CD4-positive, alpha-beta T cell treated with Interleukin-21 for 1 hour (primary cell): ENCODE measurements around the gene GHRL.
A peak's percentile ranks its signal among the peaks of the same experiment; 100 is the strongest.
"Not testable (repeated sequence)": the region's sequence is repeated elsewhere in the genome, so short reads cannot be mapped to it uniquely, and the experiment has no call there.

Experiments
- DNase-seq: peaks from one replicate; pipeline ENCODE4 v3.0.0-alpha.2; 2020

The GHRL gene

GRCh38 chr3:10322352-10322710 is 29.6 kb upstream of the GHRL start:
- peak; percentile 45 for DNase-seq

- DNase-seq: no peak
These were observed 29.0 kb upstream of the GHRL start for GRCh38 chr3:10321630-10322351.

- DNase-seq: no peak
These were observed 27.6 kb upstream of the GHRL start for GRCh38 chr3:10320320-10320677.

- peak; percentile 15 for DNase-seq
These were observed 27.1 kb upstream of the GHRL start for GRCh38 chr3:10319804-10320203.

- no peak for DNase-seq
These were observed 26.5 kb upstream of the GHRL start for GRCh38 chr3:10319251-10319650.

- no peak for DNase-seq
These were observed 25.2 kb upstream of the GHRL start for GRCh38 chr3:10317961-10318350.

GRCh38 chr3:10317311-10317960 is 24.7 kb upstream of the GHRL start:
- no peak for DNase-seq

- DNase-seq: no peak
These were observed 23.1 kb upstream of the GHRL start for GRCh38 chr3:10315771-10316344.

GRCh38 chr3:10315101-10315500 is 22.4 kb upstream of the GHRL start:
- no peak for DNase-seq

- no peak for DNase-seq
These were observed 20.1 kb upstream of the GHRL start for GRCh38 chr3:10312861-10313260.

- no peak for DNase-seq
These were observed 19.6 kb upstream of the GHRL start for GRCh38 chr3:10312391-10312790.

GRCh38 chr3:10311710-10312109 is 19.0 kb upstream of the GHRL start:
- DNase-seq: no peak

- no peak for DNase-seq
These were observed 17.8 kb upstream of the GHRL start for GRCh38 chr3:10310578-10310977.

- DNase-seq: no peak
These were observed 17.0 kb upstream of the GHRL start for GRCh38 chr3:10309736-10310135.

- DNase-seq: no peak
These were observed 15.9 kb upstream of the GHRL start for GRCh38 chr3:10308678-10309077.

GRCh38 chr3:10306156-10306555 is 13.4 kb upstream of the GHRL start:
- DNase-seq: no peak

GRCh38 chr3:10305331-10305902 is 12.7 kb upstream of the GHRL start:
- DNase-seq: no peak

GRCh38 chr3:10304905-10305304 is 12.2 kb upstream of the GHRL start:
- no peak for DNase-seq

- no peak for DNase-seq
These were observed 11.0 kb upstream of the GHRL start for GRCh38 chr3:10303785-10304184.

GRCh38 chr3:10303105-10303504 is 10.4 kb upstream of the GHRL start:
- DNase-seq: no peak

- DNase-seq: no peak
These were observed 7.3 kb upstream of the GHRL start for GRCh38 chr3:10300087-10300486.

GRCh38 chr3:10299679-10300078 is 6.9 kb upstream of the GHRL start:
- DNase-seq: no peak

- DNase-seq: no peak
These were observed 6.4 kb upstream of the GHRL start for GRCh38 chr3:10299175-10299574.

GRCh38 chr3:10298064-10298463 is 5.3 kb upstream of the GHRL start:
- DNase-seq: not testable (repeated sequence)
